SU-DHL-6 (cell line): ENCODE data around the gene HSD17B14.
A peak's percentile ranks its signal among the peaks of the same experiment; 100 is the strongest.
"Not testable (repeated sequence)": the region's sequence is repeated elsewhere in the genome, so short reads cannot be mapped to it uniquely, and the experiment has no call there.

ENCODE experiments used
- H2AFZ ChIP-seq: fragments of 200-600 bp; sonication (generic); 2 replicates; pipeline ENCODE4 v1.6.1; 2014; ENCODE audit warnings: low read depth, mild to moderate bottlenecking, moderate library complexity, mixed read lengths, antibody characterized with exemption, low read length; ENCODE audit not compliant: severe bottlenecking
- H3F3A ChIP-seq: fragments of 200-600 bp; shearing (Covaris generic); 2 replicates; pipeline ENCODE4 v1.6.0; 2016; ENCODE audit warnings: antibody characterized with exemption, mild to moderate bottlenecking; ENCODE audit not compliant: insufficient read depth
- H3K27ac ChIP-seq: fragments of 200-600 bp; sonication (generic); 2 replicates; pipeline ENCODE4 v1.5.1; 2016; ENCODE audit warnings: low read depth, mild to moderate bottlenecking, low read length, moderate library complexity, mixed read lengths
- H3K27me3 ChIP-seq: fragments of 200-600 bp; sonication (generic), shearing (Covaris generic); 2 replicates; pipeline ENCODE4 v1.6.0; 2014; ENCODE audit warnings: mild to moderate bottlenecking, low read length
- H3K36me3 ChIP-seq: fragments of 200-600 bp; sonication (generic); 2 replicates; pipeline ENCODE4 v1.6.1; 2014; ENCODE audit warnings: mild to moderate bottlenecking, low read length, mixed read lengths
- H3K4me2 ChIP-seq: fragments of 300-600, 200-600 bp; shearing (Covaris generic), sonication (generic); 2 replicates; pipeline ENCODE4 v1.6.0; 2014; ENCODE audit warnings: low read length, low read depth, mild to moderate bottlenecking; ENCODE audit not compliant: poor library complexity, severe bottlenecking
- H3K4me3 ChIP-seq: fragments of 200-600 bp; sonication (generic); 2 replicates; pipeline ENCODE4 v1.5.1; 2014; ENCODE audit warnings: antibody characterized with exemption, low read length, mild to moderate bottlenecking, mixed read lengths; ENCODE audit not compliant: insufficient read depth, poor library complexity, severe bottlenecking
- H3K79me2 ChIP-seq: fragments of 200-600 bp; sonication (generic); 2 replicates; pipeline ENCODE4 v1.6.1; 2014; ENCODE audit warnings: mild to moderate bottlenecking, low read length, moderate library complexity; ENCODE audit not compliant: insufficient read depth
- H3K9ac ChIP-seq: fragments of 200-600 bp; sonication (generic); 2 replicates; pipeline ENCODE4 v1.7.0; 2014; ENCODE audit warnings: mild to moderate bottlenecking, low read length
- H3K9me2 ChIP-seq: fragments of 200-600 bp; sonication (generic); replicated peaks from 2 replicates; pipeline ENCODE4 v1.6.1; 2014; ENCODE audit warnings: low read length; ENCODE audit not compliant: insufficient read depth
- H3K9me3 ChIP-seq: fragments of 200-600 bp; sonication (generic); 2 replicates; pipeline ENCODE4 v1.6.1; 2014; ENCODE audit warnings: low read length, mixed read lengths; ENCODE audit not compliant: insufficient read depth
- H4K20me1 ChIP-seq: fragments of 200-600 bp; sonication (generic); 2 replicates; pipeline ENCODE4 v1.6.1; 2014; ENCODE audit warnings: low read depth, mild to moderate bottlenecking, antibody characterized with exemption, low read length, moderate library complexity, mixed read lengths
- EZH2phosphoT487 ChIP-seq: fragments of 200-600 bp; sonication (generic), shearing (Covaris generic); conservative IDR thresholded peaks from 2 replicates; pipeline ENCODE4 v1.6.1; 2018; ENCODE audit warnings: mild to moderate bottlenecking, antibody characterized with exemption, low read length, moderate library complexity, mixed read lengths
- TF ChIP-seq, protein P1 (sequence below): fragments of 200-600 bp; sonication (generic); IDR thresholded peaks from one replicate; pipeline ENCODE4 v1.5.1; 2017; ENCODE audit warnings: antibody characterized with exemption, mild to moderate bottlenecking, low read length, moderate library complexity; ENCODE audit not compliant: insufficient read depth, poor library complexity, severe bottlenecking

Gene HSD17B14

DNA sequence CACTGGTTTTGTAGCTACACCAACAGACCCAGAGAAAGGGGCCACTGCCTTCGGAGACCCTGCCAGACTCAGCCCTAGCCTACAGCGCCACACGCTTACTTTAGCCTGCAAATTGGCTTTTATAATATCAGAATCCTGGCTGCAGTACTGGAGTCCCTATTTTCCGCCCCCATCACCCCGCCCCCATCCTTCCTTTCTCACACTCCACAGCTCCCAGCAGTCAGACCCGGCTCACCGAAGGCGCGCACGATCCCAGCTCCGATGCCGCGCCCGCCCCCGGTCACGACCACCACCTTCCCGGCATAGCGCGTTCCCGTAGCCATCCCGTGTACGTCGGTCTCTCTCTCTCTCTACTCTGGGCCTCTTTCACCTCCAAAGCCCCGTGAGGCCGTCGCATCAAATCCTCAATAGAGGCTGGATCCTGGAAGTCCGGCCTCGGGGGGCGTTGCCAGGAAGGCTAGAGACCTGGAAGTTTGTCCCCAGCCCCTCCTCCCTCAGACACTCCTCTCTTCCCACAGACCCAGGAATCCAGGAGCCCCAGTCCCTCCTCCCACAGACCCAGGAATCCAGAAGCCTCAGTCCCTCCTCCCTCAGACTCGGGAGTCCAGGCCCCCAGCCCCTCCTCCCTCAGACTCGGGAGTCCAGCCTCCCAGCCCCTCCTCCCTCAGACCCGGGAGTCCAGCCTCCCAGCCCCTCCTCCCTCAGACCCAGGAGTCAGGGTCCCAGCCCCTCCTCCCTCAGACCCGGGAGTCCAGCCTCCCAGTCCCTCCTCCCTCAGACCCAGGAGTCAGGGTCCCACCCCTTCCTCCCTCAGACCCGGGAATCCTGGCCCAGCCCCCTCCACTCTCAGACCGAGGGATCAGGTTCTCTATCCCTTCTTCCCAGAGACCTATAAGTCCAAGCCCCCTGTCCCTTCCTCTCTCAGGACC, at the start of gene HSD17B14:
HSD17B14 (minus strand) TSS at position 403 of the 929 bp plus-strand sequence; CDS start at position 323, 80 bp downstream.
- no peaks in the 10 kb centered on the region for H3K9me3 ChIP-seq
- peak within 1 kb of the TSS; percentile 47 for H3K9ac ChIP-seq
- 0 out of 2 replicates have a peak, but pooled peaks cover 6% of the 10 kb centered on the region for H3F3A ChIP-seq
- no peaks in the 10 kb centered on the region for H4K20me1 ChIP-seq
- H2AFZ ChIP-seq = peak within 1 kb of the TSS; percentile 93
- no peaks in the 10 kb centered on the region for H3K79me2 ChIP-seq
- peak within 1 kb of the TSS; percentile 46 for H3K4me3 ChIP-seq
- H3K9me2 ChIP-seq = no peaks in the 10 kb centered on the region
- H3K4me2 ChIP-seq = peak within 1 kb of the TSS; percentile 63
- peak within 1 kb of the TSS; percentile 40 for H3K27ac ChIP-seq
- no peaks in the 10 kb centered on the region for H3K36me3 ChIP-seq
- no peaks in the 10 kb centered on the region for H3K27me3 ChIP-seq
- no peak for TF ChIP-seq EZH2phosphoT487
- TF ChIP-seq, protein P1, sequence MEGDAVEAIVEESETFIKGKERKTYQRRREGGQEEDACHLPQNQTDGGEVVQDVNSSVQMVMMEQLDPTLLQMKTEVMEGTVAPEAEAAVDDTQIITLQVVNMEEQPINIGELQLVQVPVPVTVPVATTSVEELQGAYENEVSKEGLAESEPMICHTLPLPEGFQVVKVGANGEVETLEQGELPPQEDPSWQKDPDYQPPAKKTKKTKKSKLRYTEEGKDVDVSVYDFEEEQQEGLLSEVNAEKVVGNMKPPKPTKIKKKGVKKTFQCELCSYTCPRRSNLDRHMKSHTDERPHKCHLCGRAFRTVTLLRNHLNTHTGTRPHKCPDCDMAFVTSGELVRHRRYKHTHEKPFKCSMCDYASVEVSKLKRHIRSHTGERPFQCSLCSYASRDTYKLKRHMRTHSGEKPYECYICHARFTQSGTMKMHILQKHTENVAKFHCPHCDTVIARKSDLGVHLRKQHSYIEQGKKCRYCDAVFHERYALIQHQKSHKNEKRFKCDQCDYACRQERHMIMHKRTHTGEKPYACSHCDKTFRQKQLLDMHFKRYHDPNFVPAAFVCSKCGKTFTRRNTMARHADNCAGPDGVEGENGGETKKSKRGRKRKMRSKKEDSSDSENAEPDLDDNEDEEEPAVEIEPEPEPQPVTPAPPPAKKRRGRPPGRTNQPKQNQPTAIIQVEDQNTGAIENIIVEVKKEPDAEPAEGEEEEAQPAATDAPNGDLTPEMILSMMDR = no peak

DNA sequence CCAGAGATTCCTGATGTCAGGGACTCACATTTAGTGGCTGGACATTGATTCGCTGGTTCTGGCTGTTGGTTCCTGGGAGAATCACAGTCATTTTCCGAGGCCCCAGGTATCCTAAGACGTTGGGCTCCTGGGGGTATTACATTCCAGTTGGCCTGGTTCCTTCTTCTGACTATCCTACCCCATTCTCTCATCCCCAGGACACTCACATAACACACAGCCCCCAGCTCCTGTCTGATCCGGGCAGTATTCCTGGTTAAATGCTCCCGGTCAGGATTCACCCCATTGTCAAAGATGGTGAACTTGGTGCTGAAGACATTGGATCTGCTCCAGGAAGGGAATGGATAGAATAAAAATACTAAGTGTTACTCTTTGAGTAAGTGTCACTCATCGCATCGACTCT, 47.4 kb upstream of the HSD17B14 start:
- no peaks in the 10 kb centered on the region for H3K79me2 ChIP-seq
- no peak overlapping the region for H3K27ac ChIP-seq
- H3K9me3 ChIP-seq = peaks cover 10% of the 10 kb centered on the region; the same call in 1 of the 2 replicates

DNA sequence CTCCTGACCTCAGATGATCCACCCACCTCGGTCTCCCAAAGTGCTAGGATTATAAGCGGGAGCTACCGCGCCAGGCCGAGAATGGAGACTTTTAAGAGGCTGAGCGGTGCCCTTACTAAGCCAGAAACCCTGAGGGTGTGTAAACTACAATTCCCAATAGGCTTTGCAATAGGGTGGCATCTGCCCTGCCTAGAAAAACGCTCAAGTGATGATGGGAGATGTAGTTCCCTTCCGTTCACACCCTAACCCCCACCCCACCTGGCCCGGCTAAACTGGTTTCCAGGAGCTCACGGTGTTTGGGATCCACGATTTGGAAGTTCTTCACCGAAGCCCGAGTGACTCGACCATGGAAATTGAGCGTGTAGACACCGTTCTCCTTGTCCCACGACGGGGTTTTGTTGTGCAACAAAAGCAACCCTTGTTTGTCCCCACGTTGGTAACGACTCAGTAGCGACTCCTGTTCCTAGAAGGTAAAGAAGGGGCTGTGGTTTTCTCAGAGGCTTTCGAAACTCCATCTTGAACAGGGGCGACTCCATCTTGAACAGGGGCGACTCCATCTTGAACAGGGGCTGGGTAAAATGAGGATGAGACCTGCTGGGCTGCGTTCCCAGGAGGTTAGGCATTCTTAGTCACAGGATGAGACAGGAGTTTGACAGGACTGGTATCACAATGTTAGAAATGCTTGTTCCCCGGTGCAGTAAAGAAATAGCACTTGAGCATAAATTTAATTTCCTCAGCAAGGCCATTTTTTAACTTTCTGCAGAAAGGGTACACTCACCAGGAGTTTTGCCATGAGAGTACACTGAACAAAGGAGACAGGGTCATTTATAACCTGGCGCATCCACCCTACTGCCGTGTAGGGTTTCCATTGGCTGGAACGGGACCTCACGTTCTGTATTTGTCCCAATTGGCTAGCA, 45.7 kb upstream of the HSD17B14 start:
- Histone ChIP-seq H3K79me2 (no peaks in the 10 kb centered on the region), H3K27me3 (no peaks in the 10 kb centered on the region), H3K9me2 (no peaks in the 10 kb centered on the region), H3K4me2 (no peak overlapping the region), H4K20me1 (no peaks in the 10 kb centered on the region), H2AFZ (no peak overlapping the region), H3K9ac (no peak overlapping the region), H3K9me3 (peaks cover 10% of the 10 kb centered on the region; the same call in 1 of the 2 replicates), H3F3A (peaks cover 42% of the 10 kb centered on the region), H3K27ac (0 out of 2 replicates have a peak overlapping the region, but pooled peaks have one; percentile 27), H3K4me3 (no peak overlapping the region), H3K36me3 (peaks cover 4% of the 10 kb centered on the region; the same call in 1 of the 2 replicates)
- TF ChIP-seq EZH2phosphoT487 = no peak
- TF ChIP-seq, protein P1 = no peak

More for the DNA sequence above, 47.4 kb upstream of the HSD17B14 start:
- no peak overlapping the region for H3K4me3 ChIP-seq
- peaks cover 27% of the 10 kb centered on the region for H3F3A ChIP-seq
- no peaks in the 10 kb centered on the region for H3K9me2 ChIP-seq
- H3K4me2 ChIP-seq = no peak overlapping the region
- no peaks in the 10 kb centered on the region for H4K20me1 ChIP-seq
- no peak overlapping the region for H2AFZ ChIP-seq
- H3K9ac ChIP-seq = no peak overlapping the region
- TF ChIP-seq EZH2phosphoT487 = no peak
- TF ChIP-seq, protein P1 = no peak
- no peaks in the 10 kb centered on the region for H3K27me3 ChIP-seq
- H3K36me3 ChIP-seq = peaks cover 4% of the 10 kb centered on the region; the same call in 1 of the 2 replicates

DNA sequence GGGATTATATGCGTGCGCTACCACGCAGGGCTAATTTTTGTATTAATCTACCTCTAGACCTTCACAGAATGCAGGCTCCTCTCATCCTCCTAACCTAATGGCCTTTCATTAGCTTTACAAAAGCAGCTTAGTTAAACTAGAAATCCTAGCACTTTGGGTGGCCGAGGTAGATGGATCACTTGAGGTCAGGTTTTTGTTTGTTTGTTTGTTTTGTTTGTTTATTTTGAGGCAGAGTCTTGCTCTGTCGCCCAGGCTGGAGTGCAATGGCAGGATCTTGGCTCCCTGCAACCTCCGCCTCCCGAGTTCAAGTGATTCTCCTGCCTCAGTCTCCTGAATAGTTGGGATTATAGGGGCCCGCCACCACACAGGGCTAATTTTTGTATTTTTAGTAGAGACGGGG, 43.4 kb upstream of the HSD17B14 start:
- H2AFZ ChIP-seq, H3K36me3 ChIP-seq: not testable (repeated sequence)

More for the DNA sequence above, 43.4 kb upstream of the HSD17B14 start:
- not testable (repeated sequence) for H4K20me1 ChIP-seq, H3K79me2 ChIP-seq, H3K9me3 ChIP-seq, H3K4me2 ChIP-seq, H3K9ac ChIP-seq, H3K4me3 ChIP-seq, H3K9me2 ChIP-seq, H3K27me3 ChIP-seq
- H3F3A ChIP-seq = peaks cover 64% of the 10 kb centered on the region
- peak overlapping the region; percentile 97; the same call in 1 of the 2 replicates for H3K27ac ChIP-seq
